Inflammatory macrophage (primary cell): ENCODE measurements around the gene HMCN2.
"Not testable (repeated sequence)": the region's sequence is repeated elsewhere in the genome, so short reads cannot be mapped to it uniquely, and the experiment has no call there.

ENCODE experiments used
- DNase-seq, 2 donors: peaks; one replicate each; pipeline ENCODE4 v3.0.0-alpha.2; 2020 to 2022

HMCN2 gene

GRCh38 chr9:130333041-130333711, 67.6 kb downstream of the HMCN2 start:
- no peak for DNase-seq

GRCh38 chr9:130333712-130334062, 68.1 kb downstream of the HMCN2 start:
- DNase-seq, result no peak

- no peak for DNase-seq
Measured at GRCh38 chr9:130334915-130335314, 69.4 kb downstream of the HMCN2 start.

GRCh38 chr9:130336027-130336610, 70.6 kb downstream of the HMCN2 start:
- no peak for DNase-seq

GRCh38 chr9:130336885-130337284, 71.3 kb downstream of the HMCN2 start:
- no peak for DNase-seq

GRCh38 chr9:130337318-130337717, 71.8 kb downstream of the HMCN2 start:
- DNase-seq, result no peak

GRCh38 chr9:130337784-130338380, 72.3 kb downstream of the HMCN2 start:
- DNase-seq, result no peak

GRCh38 chr9:130338891-130339290, 73.3 kb downstream of the HMCN2 start:
- not testable (repeated sequence) for DNase-seq

- no peak for DNase-seq
Measured at GRCh38 chr9:130339306-130339705, 73.7 kb downstream of the HMCN2 start.

GRCh38 chr9:130340011-130340410, 74.5 kb downstream of the HMCN2 start:
- peak; percentile 15 to 29 for DNase-seq

GRCh38 chr9:130340557-130340956, 75.0 kb downstream of the HMCN2 start:
- DNase-seq, result not testable (repeated sequence)

- DNase-seq, result no peak
Measured at GRCh38 chr9:130341128-130341527, 75.6 kb downstream of the HMCN2 start.

- no peak for DNase-seq
Measured at GRCh38 chr9:130341839-130342713, 76.5 kb downstream of the HMCN2 start.

- no peak for DNase-seq
Measured at GRCh38 chr9:130342714-130343085, 77.1 kb downstream of the HMCN2 start.

GRCh38 chr9:130343445-130343918, 77.9 kb downstream of the HMCN2 start:
- no peak for DNase-seq

- no peak for DNase-seq
Measured at GRCh38 chr9:130344366-130344765, 78.8 kb downstream of the HMCN2 start.

GRCh38 chr9:130345009-130345896, 79.7 kb downstream of the HMCN2 start:
- DNase-seq, result no peak

- DNase-seq, result no peak
Measured at GRCh38 chr9:130345897-130346385, 80.4 kb downstream of the HMCN2 start.

GRCh38 chr9:130346431-130346830, 80.9 kb downstream of the HMCN2 start:
- no peak for DNase-seq

GRCh38 chr9:130347036-130347435, 81.5 kb downstream of the HMCN2 start:
- no peak for DNase-seq

- no peak for DNase-seq
Measured at GRCh38 chr9:130347931-130348330, 82.4 kb downstream of the HMCN2 start.

- no peak for DNase-seq
Measured at GRCh38 chr9:130348341-130348740, 82.8 kb downstream of the HMCN2 start.
